HFF-Myc (cell line): ENCODE data around the gene LEF1.

Experiments
- DNase-seq: peaks from one replicate; pipeline ENCODE4 v3.0.0-alpha.2; 2011; ENCODE audit warnings: low read depth; ENCODE audit errors: extremely low read depth
- H3K4me3 ChIP-seq: replicated peaks from 2 replicates; pipeline ENCODE4 v1.5.1; 2011; ENCODE audit warnings: low read depth, mild to moderate bottlenecking, control low read depth, low read length
- CTCF ChIP-seq: IDR thresholded peaks from 2 replicates; pipeline ENCODE4 v1.5.1; 2012; ENCODE audit warnings: mild to moderate bottlenecking, low read depth, low read length, control low read depth; ENCODE audit errors: missing control alignments

The LEF1 gene

GRCh38 chr4:108129196-108129595, 39.5 kb downstream of the LEF1 start:
- DNase-seq: no peak
- H3K4me3 ChIP-seq: no peak overlapping the region
- no peak for TF ChIP-seq CTCF

GRCh38 chr4:108126806-108127205, 41.9 kb downstream of the LEF1 start:
- DNase-seq: no peak
- no peak for TF ChIP-seq CTCF
- no peak overlapping the region for H3K4me3 ChIP-seq

GRCh38 chr4:108120789-108121188, 47.9 kb downstream of the LEF1 start:
- no peak for DNase-seq
- no peak for TF ChIP-seq CTCF
- H3K4me3 ChIP-seq: no peak overlapping the region

- TF ChIP-seq CTCF: no peak
- H3K4me3 ChIP-seq: no peak overlapping the region
- no peak for DNase-seq
Observed at GRCh38 chr4:108119199-108119800, 49.4 kb downstream of the LEF1 start.

GRCh38 chr4:108118505-108118904, 50.2 kb downstream of the LEF1 start:
- no peak for DNase-seq
- TF ChIP-seq CTCF: no peak
- H3K4me3 ChIP-seq: no peak overlapping the region

GRCh38 chr4:108117418-108118182, 51.1 kb downstream of the LEF1 start:
- DNase-seq: no peak
- no peak overlapping the region for H3K4me3 ChIP-seq
- no peak for TF ChIP-seq CTCF
